HepG2 (cell line): ENCODE data around the gene SEMG1. TPM values are rescaled to one million over a fixed set of nuclear protein-coding genes. Genes with fewer than 3 reads are reported as not detected.

ENCODE experiments used
- ATAC-seq: fragments of 200-7000 bp; cut with Tn5 transposase; 3 replicates; pipeline ENCODE4 v1.9.1; 2020; ENCODE audit warnings: mild to moderate bottlenecking, moderate library complexity
- BruUV-seq: library from RNA; stranded (reverse); fragments of 400-500 nt; replicated peaks from 2 replicates; lab custom pipeline; 2021; lab: Mats Ljungman, UMichigan
- CTCF ChIA-PET: fragments of 300-600 bp; formaldehyde crosslinking; extraction: SDS; loops from one replicate; lab custom pipeline; 2021; ENCODE audit warnings: low total read pairs, inconsistent platforms, low intra/inter-chr PET ratio; lab: Yijun Ruan, JAX
- POLR2A ChIA-PET: fragments of 350-600 bp; sonication (Branson Sonifier 250); formaldehyde crosslinking; loops from one replicate; lab custom pipeline; 2020; ENCODE audit warnings: antibody characterized with exemption, inconsistent platforms; lab: Yijun Ruan, JAX
- DNase-seq: peaks from one replicate; pipeline ENCODE4 v3.0.0-alpha.2; 2015; ENCODE audit warnings: low spot score
- FAIRE-seq: peaks from 3 replicates; lab custom pipeline; 2011; peaks lifted over from hg19 to GRCh38; lab: Jason Lieb, UNC
- H2AFZ ChIP-seq: one replicate; pipeline ENCODE4 v1.6.1; 2011; ENCODE audit warnings: low read length, inconsistent platforms
- H3K27ac ChIP-seq: fragments of 300-600 bp; 3 replicates; pipeline ENCODE4 v1.8.0; 2011; ENCODE audit warnings: mixed run types, mild to moderate bottlenecking, mixed read lengths, low read length, inconsistent platforms; ENCODE audit not compliant: insufficient read depth; ENCODE audit errors: extremely low read length
- H3K27me3 ChIP-seq, 2 experiments: fragments of 200-600 bp in 1 of 2; 2 replicates in 1 of 2; 3 replicates in 1 of 2; pipeline versions ENCODE4 v1.6.0 to v1.8.0; 2011; ENCODE audit warnings: low read length in 2 of 2, mild to moderate bottlenecking in 2 of 2, moderate library complexity in 2 of 2, inconsistent platforms in 1 of 2; ENCODE audit not compliant: insufficient read depth in 2 of 2, control insufficient read depth in 1 of 2
- H3K36me3 ChIP-seq, 2 experiments: fragments of 200-600 bp in 1 of 2; replicated peaks in 1 of 2; 2 replicates in 1 of 2; 3 replicates in 1 of 2; pipeline versions ENCODE4 v1.5.1 to v1.8.0; 2011; ENCODE audit warnings: low read length in 2 of 2, inconsistent platforms in 1 of 2; ENCODE audit not compliant: insufficient read depth in 2 of 2, control insufficient read depth in 1 of 2
- H3K4me1 ChIP-seq: 2 replicates; pipeline ENCODE4 v1.5.1; 2012; ENCODE audit warnings: low read length, inconsistent platforms; ENCODE audit not compliant: insufficient read depth
- H3K4me2 ChIP-seq: 2 replicates; pipeline ENCODE4 v1.6.0; 2011; ENCODE audit warnings: low read depth, low read length, inconsistent platforms
- H3K4me3 ChIP-seq, 3 experiments: fragments of 200-600 bp in 1 of 3; sonication (generic), shearing (Covaris generic) in 1 of 3; replicated peaks in 1 of 3; 2 replicates each; pipeline ENCODE4 v1.5.1; 2011 to 2016; ENCODE audit warnings: low read length in 3 of 3, inconsistent platforms in 2 of 3, low read depth in 2 of 3, mild to moderate bottlenecking in 2 of 3, control low read depth in 1 of 3, mixed read lengths in 1 of 3; ENCODE audit not compliant: insufficient read depth in 1 of 3
- H3K79me2 ChIP-seq: one replicate; pipeline ENCODE4 v1.6.1; 2011; ENCODE audit warnings: low read length, inconsistent platforms; ENCODE audit not compliant: insufficient read depth
- H3K9ac ChIP-seq: 2 replicates; pipeline ENCODE4 v1.6.0; 2011; ENCODE audit warnings: mild to moderate bottlenecking, low read depth, low read length, inconsistent platforms; ENCODE audit not compliant: insufficient read depth
- H3K9me3 ChIP-seq: 2 replicates; pipeline ENCODE4 v1.5.1; 2012; ENCODE audit warnings: mild to moderate bottlenecking, low read length
- H4K20me1 ChIP-seq: 2 replicates; pipeline ENCODE4 v1.6.0; 2011; ENCODE audit warnings: inconsistent platforms, mild to moderate bottlenecking, low read length, moderate library complexity; ENCODE audit not compliant: insufficient read depth
- FOXM1 ChIP-seq: sonication (generic); formaldehyde crosslinking; IDR thresholded peaks from 2 replicates; pipeline ENCODE4 v1.5.0; 2020; ENCODE audit warnings: missing genetic modification reagents
- KMT2A ChIP-seq: sonication (generic); formaldehyde crosslinking; IDR thresholded peaks from 2 replicates; pipeline ENCODE4 v1.4.0; 2020; ENCODE audit warnings: missing genetic modification reagents
- MIXL1 ChIP-seq: IDR thresholded peaks from 2 replicates; pipeline ENCODE4 v1.6.1; 2016
- TBX3 ChIP-seq: fragments of 450-650 bp; IDR thresholded peaks from 2 replicates; pipeline ENCODE4 v1.6.1; 2017; ENCODE audit warnings: antibody characterized with exemption, mild to moderate bottlenecking, inconsistent platforms, borderline replicate concordance
- ZNF879 ChIP-seq: sonication (generic); formaldehyde crosslinking; IDR thresholded peaks from 2 replicates; pipeline ENCODE4 v1.8.1; 2023; ENCODE audit warnings: missing genetic modification reagents
- ZNF891 ChIP-seq: sonication (generic); formaldehyde crosslinking; IDR thresholded peaks from 2 replicates; pipeline ENCODE4 v1.5.0; 2020; ENCODE audit warnings: mild to moderate bottlenecking, missing genetic modification reagents
- WGBS: methylation state at CpG from one replicate; pipeline ENCODE4 v1.1.6; 2017; ENCODE audit warnings: low lambda C conversion rate; 5-methylcytosine and 5-hydroxymethylcytosine counted together
- in situ Hi-C: cut with HindIII; loops from 2 replicates; pipeline ENCODE4 v1.10.0; 2017; ENCODE audit warnings: low pct_unique_long_range_greater_than_20kb; ENCODE audit not compliant: extremely low pct_ligation_motif_present
- intact Hi-C: fragments of 100-400 bp; cut with micrococcal nuclease; formaldehyde crosslinking; loops from one replicate; pipeline ENCODE4 v1.10.0; 2022; ENCODE audit not compliant: unreplicated experiment
- polyA plus RNA-seq, 8 experiments: library from polyadenylated mRNA; depleted of rRNA in 3 of 8; stranded (reverse) in 7 of 8; unstranded in 1 of 8; fragments of >200 nt; fragmentation: Illumina TruSeq in 4 of 8; extraction: Trizol in 4 of 8; gene quantifications; 2 replicates each; pipeline versions ENCODE4 v1.2.1 to v1.2.3, GENCODE V29; 2011 to 2016; ENCODE audit warnings: low read depth in 4 of 8, missing spikeins in 1 of 8, mixed read lengths in 1 of 8; ENCODE audit not compliant: insufficient read depth in 1 of 8
- total RNA-seq, 5 experiments: library from RNA; depleted of rRNA; stranded (reverse); fragments of >200 nt; fragmentation: Illumina TruSeq; extraction: Trizol; gene quantifications; 2 replicates each; pipeline ENCODE4 v1.2.3, GENCODE V29; 2016; ENCODE audit warnings: low read depth in 1 of 5
- TF ChIP-seq, protein P1 (sequence below): sonication (generic); formaldehyde crosslinking; IDR thresholded peaks from 2 replicates; pipeline ENCODE4 v1.8.1; 2023; ENCODE audit warnings: mild to moderate bottlenecking, inconsistent platforms, moderate library complexity, missing genetic modification reagents, borderline replicate concordance

SEMG1 gene
- total and polyA plus RNA-seq, 2 of the 13 experiments (the other 11 are each of a cell fraction or from before 2014, with no cell fraction given): not detected

DNA sequence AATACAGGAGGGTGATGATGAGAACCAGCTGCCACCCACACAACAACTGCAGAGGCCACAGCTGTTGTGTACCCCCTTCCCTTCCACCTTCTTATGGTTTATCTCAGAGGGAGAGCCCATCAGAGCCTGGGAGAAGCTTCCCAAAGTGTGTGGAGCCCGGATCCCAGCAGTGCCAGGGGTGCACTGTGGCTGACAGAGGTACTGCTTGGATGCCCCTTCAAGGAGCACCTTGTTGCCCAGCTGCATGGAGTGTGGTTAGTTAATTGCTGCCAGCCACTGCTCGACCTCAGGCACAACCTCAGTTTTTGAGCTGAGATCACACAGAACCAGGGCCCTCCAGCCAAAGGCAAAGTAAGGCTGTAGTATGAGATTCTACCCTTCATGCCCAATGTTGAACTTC is 19.1 kb upstream of the SEMG1 start:
- Histone ChIP-seq H3K4me3 (no peak overlapping the region), H3K27me3 (peaks cover 0 to 1% of the 10 kb centered on the region in 2 experiments; a peak in 1 of 5 replicates), H3K4me1 (no peaks in the 10 kb centered on the region)
- CTCF ChIA-PET: no interaction called here
- no peak for TF ChIP-seq KMT2A (CRISPR knock-in tag)
- TF ChIP-seq ZNF891 (CRISPR knock-in tag): no peak
- TF ChIP-seq MIXL1 (CRISPR knock-in tag): no peak
- TF ChIP-seq, all 625 proteins: peak for 0
- ATAC-seq (peak; percentile 46; the same call in 2 of the 3 replicates), DNase-seq (no peak), FAIRE-seq (no peak)
- Histone ChIP-seq H3K79me2 (no peaks in the 10 kb centered on the region), H3K36me3 (no peaks in the 10 kb centered on the region), H2AFZ (no peak overlapping the region), H4K20me1 (no peaks in the 10 kb centered on the region), H3K27ac (no peak overlapping the region), H3K9me3 (no peaks in the 10 kb centered on the region), H3K9ac (no peak overlapping the region), H3K4me2 (no peak overlapping the region)
- BruUV-seq: no TSS peak
- WGBS: 0% methylated on average over 2 of the region's 2 CpGs
- in situ Hi-C loops (no loop called here), intact Hi-C loops (no loop called here)
- POLR2A ChIA-PET: no interaction called here

DNA sequence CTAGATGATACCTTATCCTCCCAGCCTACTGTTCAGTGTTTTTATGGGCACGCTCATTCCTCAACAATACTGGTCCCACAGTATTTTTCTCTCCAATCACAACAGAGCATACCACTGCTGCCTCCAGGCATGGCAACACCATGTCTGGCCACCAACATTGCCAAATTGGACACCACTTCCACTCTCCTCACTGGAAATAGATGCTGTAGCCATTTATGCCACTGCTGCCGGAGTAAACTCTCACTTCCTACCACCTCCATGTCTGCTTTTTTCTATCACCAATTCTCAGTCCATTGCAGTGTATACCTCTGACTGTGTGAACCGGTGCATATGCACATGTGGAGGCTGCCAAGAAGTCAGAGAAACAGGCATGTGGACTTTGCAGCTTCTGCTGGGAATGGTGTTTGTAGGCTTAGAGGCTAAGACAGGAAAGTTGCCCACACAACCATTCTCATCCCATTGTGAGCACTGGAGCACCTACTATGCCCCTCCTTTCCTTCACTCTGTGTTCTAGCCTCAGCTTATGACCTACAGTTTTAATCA is 17.7 kb upstream of the SEMG1 start:
- DNase-seq (no peak), FAIRE-seq (no peak), ATAC-seq (no peak)
- H3K9ac ChIP-seq: no peak overlapping the region
- intact Hi-C loops (no loop called here), in situ Hi-C loops (no loop called here)
- H3K4me2 ChIP-seq: no peak overlapping the region
- H3K4me3 ChIP-seq: no peak overlapping the region
- no peaks in the 10 kb centered on the region for H3K4me1 ChIP-seq
- H4K20me1 ChIP-seq: no peaks in the 10 kb centered on the region
- H3K79me2 ChIP-seq: no peaks in the 10 kb centered on the region
- no peak overlapping the region for H3K27ac ChIP-seq
- peaks cover 0 to 1% of the 10 kb centered on the region in 2 experiments; a peak in 1 of 5 replicates for H3K27me3 ChIP-seq
- TF ChIP-seq TBX3 (no peak), KMT2A (CRISPR knock-in tag) (no peak), ZNF879 (CRISPR knock-in tag) (no peak), FOXM1 (no peak)
- TF ChIP-seq, protein P1, sequence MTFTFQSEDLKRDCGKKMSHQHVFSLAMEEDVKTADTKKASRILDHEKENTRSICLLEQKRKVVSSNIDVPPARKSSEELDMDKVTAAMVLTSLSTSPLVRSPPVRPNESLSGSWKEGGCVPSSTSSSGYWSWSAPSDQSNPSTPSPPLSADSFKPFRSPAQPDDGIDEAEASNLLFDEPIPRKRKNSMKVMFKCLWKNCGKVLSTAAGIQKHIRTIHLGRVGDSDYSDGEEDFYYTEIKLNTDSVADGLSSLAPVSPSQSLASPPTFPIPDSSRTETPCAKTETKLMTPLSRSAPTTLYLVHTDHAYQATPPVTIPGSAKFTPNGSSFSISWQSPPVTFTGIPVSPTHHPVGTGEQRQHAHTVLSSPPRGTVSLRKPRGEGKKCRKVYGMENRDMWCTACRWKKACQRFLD (CRISPR knock-in tag): no peak
- no peaks in the 10 kb centered on the region for H3K9me3 ChIP-seq
- ChIA-PET POLR2A (no interaction called here), CTCF (no interaction called here)
- no TSS peak for BruUV-seq
- no peak overlapping the region for H2AFZ ChIP-seq
- 13% methylated on average over 3 of the region's 3 CpGs for WGBS
- no peaks in the 10 kb centered on the region for H3K36me3 ChIP-seq
